Measurements from ENCODE around the gene LRRC8E. TPM values are rescaled to one million over a fixed set of nuclear protein-coding genes. Genes with fewer than 3 reads are reported as not detected.

The LRRC8E gene
- total and polyA plus RNA-seq, 7 donors = 0.03 to 0.26 (median 0.09) TPM; not detected in 1

GRCh38 chr19:7849631-7849999, 38.7 kb upstream of the LRRC8E start:
- H3K4me3 ChIP-seq = no peak overlapping the region
- H3K27ac ChIP-seq = no peak overlapping the region
- DNase-seq (no peak), ATAC-seq (no peak)
- H3K27me3 ChIP-seq (ENCODE audit: insufficient read depth in 3 of 3, low read length in 2 of 3) = no peaks in the 10 kb centered on the region
- WGBS, 3 donors = 83 to 96% (median 94%) methylated on average over 9 of the region's 9 CpGs
- no peaks in the 10 kb centered on the region for H3K9me3 ChIP-seq
- intact Hi-C loops (cut with DNase I) = no loop called here
- no peaks in the 10 kb centered on the region for H3K36me3 ChIP-seq (ENCODE audit: insufficient read depth in 1 of 2, low read depth in 1 of 2)
- TF ChIP-seq, protein P1, sequence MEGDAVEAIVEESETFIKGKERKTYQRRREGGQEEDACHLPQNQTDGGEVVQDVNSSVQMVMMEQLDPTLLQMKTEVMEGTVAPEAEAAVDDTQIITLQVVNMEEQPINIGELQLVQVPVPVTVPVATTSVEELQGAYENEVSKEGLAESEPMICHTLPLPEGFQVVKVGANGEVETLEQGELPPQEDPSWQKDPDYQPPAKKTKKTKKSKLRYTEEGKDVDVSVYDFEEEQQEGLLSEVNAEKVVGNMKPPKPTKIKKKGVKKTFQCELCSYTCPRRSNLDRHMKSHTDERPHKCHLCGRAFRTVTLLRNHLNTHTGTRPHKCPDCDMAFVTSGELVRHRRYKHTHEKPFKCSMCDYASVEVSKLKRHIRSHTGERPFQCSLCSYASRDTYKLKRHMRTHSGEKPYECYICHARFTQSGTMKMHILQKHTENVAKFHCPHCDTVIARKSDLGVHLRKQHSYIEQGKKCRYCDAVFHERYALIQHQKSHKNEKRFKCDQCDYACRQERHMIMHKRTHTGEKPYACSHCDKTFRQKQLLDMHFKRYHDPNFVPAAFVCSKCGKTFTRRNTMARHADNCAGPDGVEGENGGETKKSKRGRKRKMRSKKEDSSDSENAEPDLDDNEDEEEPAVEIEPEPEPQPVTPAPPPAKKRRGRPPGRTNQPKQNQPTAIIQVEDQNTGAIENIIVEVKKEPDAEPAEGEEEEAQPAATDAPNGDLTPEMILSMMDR (IDR thresholded peaks at IDR 0.05) = no peak
- peaks cover 9% of the 10 kb centered on the region for H3K4me1 ChIP-seq

DNA sequence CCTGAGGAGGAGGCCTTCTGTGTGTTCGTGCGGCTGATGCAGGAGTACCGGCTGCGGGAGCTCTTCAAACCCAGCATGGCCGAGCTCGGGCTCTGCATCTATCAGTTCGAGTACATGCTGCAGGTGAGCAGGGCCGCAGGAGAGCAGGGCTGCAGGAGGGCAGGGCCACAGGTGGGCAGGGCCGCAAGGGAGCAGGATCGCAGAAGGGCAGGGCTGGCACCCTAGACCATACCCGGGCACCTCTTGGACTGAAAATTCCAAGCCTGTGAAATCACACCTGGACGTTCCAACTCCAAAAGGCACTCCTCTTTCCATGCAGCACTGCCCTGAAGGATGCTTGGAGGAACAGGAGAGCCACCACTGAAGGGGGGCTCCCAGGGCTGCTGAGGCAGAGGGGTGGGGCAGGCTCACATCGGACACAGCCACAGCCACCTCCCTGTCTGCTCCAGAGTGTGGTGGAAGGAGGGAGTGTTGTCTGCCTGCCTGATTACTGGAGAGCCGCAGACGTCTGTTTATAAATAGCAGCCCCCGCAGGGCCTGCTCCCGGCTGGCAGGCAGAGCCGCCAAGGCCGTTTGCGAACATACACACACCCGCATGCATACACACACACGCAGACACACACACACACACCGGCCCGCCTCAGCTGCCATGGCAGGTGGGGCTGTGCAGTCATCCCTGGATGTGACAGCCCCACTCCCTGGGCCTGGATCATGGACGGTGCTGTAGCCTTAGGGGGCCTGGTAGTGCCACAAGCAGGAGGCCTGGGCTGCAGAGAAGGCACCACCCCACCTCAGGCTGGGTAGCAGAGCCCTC, 38.1 kb upstream of the LRRC8E start:
- intact Hi-C loops (cut with DNase I) = loop anchor here in 1 of 2 donors (10.0 kb wide), 1 partner anchor 405 kb away; no protein-coding TSS in a partner anchor

GRCh38 chr19:7850945-7851622, 37.2 kb upstream of the LRRC8E start:
- Histone ChIP-seq H3K9me3 (no peaks in the 10 kb centered on the region), H3K27ac (no peak overlapping the region), H3K4me1 (peaks cover 9% of the 10 kb centered on the region), H3K36me3 (ENCODE audit: insufficient read depth in 1 of 2, low read depth in 1 of 2) (no peaks in the 10 kb centered on the region), H3K4me3 (no peak overlapping the region), H3K27me3 (ENCODE audit: insufficient read depth in 3 of 3, low read length in 2 of 3) (no peaks in the 10 kb centered on the region)
- ATAC-seq = no peak
- intact Hi-C loops (cut with DNase I) = loop anchor here in 1 of 2 donors (10.0 kb wide), 1 partner anchor 404 kb away; no protein-coding TSS in a partner anchor
- 88 to 91% (median 90%) methylated on average over 18 to 19 of the region's 19 CpGs for WGBS, 3 donors
- TF ChIP-seq, protein P1 (IDR thresholded peaks at IDR 0.05) = no peak
- DNase-seq = no peak

More for the DNA sequence above, 38.1 kb upstream of the LRRC8E start:
- TF ChIP-seq, protein P1 (IDR thresholded peaks at IDR 0.05) = no peak
- no peak for DNase-seq
- Histone ChIP-seq H3K36me3 (ENCODE audit: insufficient read depth in 1 of 2, low read depth in 1 of 2) (no peaks in the 10 kb centered on the region), H3K27me3 (ENCODE audit: insufficient read depth in 3 of 3, low read length in 2 of 3) (no peaks in the 10 kb centered on the region), H3K27ac (no peak overlapping the region), H3K4me1 (peaks cover 9% of the 10 kb centered on the region), H3K9me3 (no peaks in the 10 kb centered on the region), H3K4me3 (no peak overlapping the region)
- peak; percentile 8 to 45 (median 18) for ATAC-seq
- WGBS, 3 donors = 37 to 57% (median 50%) methylated on average over 25 of the region's 25 CpGs

- Histone ChIP-seq H3K36me3 (ENCODE audit: insufficient read depth in 1 of 2, low read depth in 1 of 2) (no peaks in the 10 kb centered on the region), H3K4me1 (peaks cover 9% of the 10 kb centered on the region), H3K4me3 (no peak overlapping the region), H3K27me3 (ENCODE audit: insufficient read depth in 3 of 3, low read length in 2 of 3) (no peaks in the 10 kb centered on the region), H3K9me3 (no peaks in the 10 kb centered on the region), H3K27ac (no peak overlapping the region)
- TF ChIP-seq, protein P1 (IDR thresholded peaks at IDR 0.05) = no peak
- intact Hi-C loops (cut with DNase I) = loop anchor here (2.0 to 10.0 kb wide), 2 partner anchors 73 to 403 kb away; no protein-coding TSS in a partner anchor
- DNase-seq (no peak), ATAC-seq (no peak)
- WGBS, 3 donors = 77 to 85% (median 78%) methylated on average over 23 to 26 of the region's 26 CpGs
Measured at GRCh38 chr19:7851623-7852500, 36.4 kb upstream of the LRRC8E start.
